SH-SY5Y (cell line): Measurements from ENCODE around the gene ENOX1.

Experiments
- GATA2 ChIP-seq: IDR thresholded peaks from 2 replicates; pipeline ENCODE4 v1.6.1; 2011; ENCODE audit warnings: mild to moderate bottlenecking, low read depth, low read length
- GATA3 ChIP-seq: IDR thresholded peaks from 2 replicates; pipeline ENCODE4 v1.6.1; 2011; ENCODE audit warnings: low read depth, mild to moderate bottlenecking, low read length, moderate library complexity

Gene ENOX1

GRCh38 chr13:43737392-43737923, 49.3 kb downstream of the ENOX1 start:
- TF ChIP-seq GATA2 = no peak
- TF ChIP-seq GATA3 = no peak

GRCh38 chr13:43732726-43733125, 54.0 kb downstream of the ENOX1 start:
- TF ChIP-seq GATA3 (no peak), GATA2 (no peak)

GRCh38 chr13:43731296-43731695, 55.5 kb downstream of the ENOX1 start:
- TF ChIP-seq GATA2 (no peak), GATA3 (no peak)

GRCh38 chr13:43730642-43731041, 56.1 kb downstream of the ENOX1 start:
- TF ChIP-seq GATA2 (no peak), GATA3 (no peak)

GRCh38 chr13:43728421-43728820, 58.4 kb downstream of the ENOX1 start:
- no peak for TF ChIP-seq GATA2
- TF ChIP-seq GATA3 = no peak

GRCh38 chr13:43727856-43728255, 58.9 kb downstream of the ENOX1 start:
- no peak for TF ChIP-seq GATA2
- TF ChIP-seq GATA3 = no peak

GRCh38 chr13:43725460-43725859, 61.3 kb downstream of the ENOX1 start:
- no peak for TF ChIP-seq GATA2

- TF ChIP-seq GATA3 = no peak
- no peak for TF ChIP-seq GATA2
Observed at GRCh38 chr13:43720780-43721397, 65.9 kb downstream of the ENOX1 start.

- TF ChIP-seq GATA2 (no peak), GATA3 (no peak)
Observed at GRCh38 chr13:43698758-43699157, 88.0 kb downstream of the ENOX1 start.

- no peak for TF ChIP-seq GATA2
- TF ChIP-seq GATA3 = no peak
Observed at GRCh38 chr13:43698009-43698408, 88.8 kb downstream of the ENOX1 start.

GRCh38 chr13:43697323-43697722, 89.4 kb downstream of the ENOX1 start:
- no peak for TF ChIP-seq GATA2
- TF ChIP-seq GATA3 = no peak

GRCh38 chr13:43694146-43694664, 92.6 kb downstream of the ENOX1 start:
- TF ChIP-seq GATA3 = no peak
- no peak for TF ChIP-seq GATA2

- no peak for TF ChIP-seq GATA2
- no peak for TF ChIP-seq GATA3
Observed at GRCh38 chr13:43693639-43694038, 93.1 kb downstream of the ENOX1 start.

GRCh38 chr13:43688227-43688907, 98.4 kb downstream of the ENOX1 start:
- no peak; the same call in 1 of the 2 replicates for TF ChIP-seq GATA2
- no peak for TF ChIP-seq GATA3

GRCh38 chr13:43687038-43687437, 99.7 kb downstream of the ENOX1 start:
- TF ChIP-seq GATA3 (no peak), GATA2 (no peak)
